Effector CD8-positive, alpha-beta T cell (primary cell): Measurements from ENCODE around the gene ANKRD42.

Experiments
- DNase-seq: peaks from one replicate; lab custom pipeline; 2025; lab: John Stamatoyannopoulos, UW
- total RNA-seq, 4 experiments: gene quantifications; one replicate each; lab custom pipeline; 2026; lab: John Stamatoyannopoulos, UW

The ANKRD42 gene
- total RNA-seq, result 14.0 to 23.7 (median 18.1) reads per million in 4 experiments

DNA sequence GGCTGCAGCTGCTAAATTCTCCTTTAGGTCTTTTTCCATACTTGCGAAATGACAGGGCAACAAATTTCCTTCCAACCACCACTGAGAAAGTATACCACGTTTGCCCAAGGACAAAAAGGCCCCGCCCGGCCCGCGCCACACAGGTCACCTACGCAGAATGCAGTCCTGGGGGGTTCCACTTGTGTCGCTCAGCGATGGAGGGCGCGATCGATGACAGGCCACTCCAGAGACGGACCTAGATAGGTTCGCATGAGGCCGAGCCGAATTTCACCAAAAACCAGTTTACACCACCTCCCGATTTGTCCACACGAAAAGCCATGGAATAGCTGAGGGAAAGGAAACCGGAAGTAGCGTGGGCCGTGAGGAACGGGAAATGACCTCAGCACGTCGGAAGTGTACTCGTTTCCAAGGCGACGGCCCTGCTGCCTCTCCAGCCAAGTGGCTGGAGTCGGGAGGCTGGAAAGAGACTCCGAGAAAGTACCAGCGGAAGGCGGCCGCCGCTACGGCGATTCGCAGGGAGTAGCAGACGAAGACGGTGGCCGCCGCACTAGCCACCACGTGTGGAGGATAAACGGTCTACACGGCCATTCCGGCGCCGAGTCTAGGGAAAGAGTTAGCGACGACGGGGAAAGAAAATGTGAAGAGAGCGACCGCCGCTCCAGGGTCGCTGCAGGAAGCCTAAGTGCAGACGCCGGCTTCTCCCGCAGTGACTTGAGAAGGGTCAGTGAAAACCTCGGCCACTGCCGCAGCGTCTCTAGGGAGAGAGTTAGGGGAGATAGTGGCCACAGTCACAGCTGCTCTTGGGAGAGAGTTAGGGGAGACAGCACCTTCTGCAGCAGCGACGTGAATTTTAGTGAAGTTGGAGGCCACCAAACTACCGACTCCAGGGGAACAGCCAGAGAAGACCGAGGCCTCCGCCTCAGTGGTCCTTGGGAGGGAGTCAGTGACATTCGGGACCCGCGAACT is at the start of gene ANKRD42:
Gene ANKRD42 (plus strand): TSS at position 398 of the 966 bp plus-strand sequence. CDS start 959 bp downstream, outside the sequence.
- DNase-seq, result peak; percentile 71

DNA sequence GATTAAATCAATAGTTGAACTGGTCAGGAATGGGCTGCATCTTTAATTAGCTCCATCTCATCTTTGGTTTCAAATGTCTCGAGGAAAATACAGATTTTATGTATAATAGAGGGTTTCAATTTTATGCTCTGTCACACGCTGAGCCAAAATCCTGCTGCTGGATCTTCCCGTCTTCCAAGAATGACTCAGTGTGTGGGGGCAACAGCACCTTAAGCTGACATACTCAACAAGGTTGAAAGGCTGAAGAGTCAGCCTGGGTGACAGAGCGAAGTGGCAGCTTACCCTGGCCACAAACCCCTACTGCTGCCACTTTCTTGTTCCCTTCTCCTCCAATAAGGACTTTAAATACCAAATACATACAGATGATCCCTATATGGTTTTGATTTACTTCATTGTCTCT is 45.6 kb upstream of the ANKRD42 start:
- no peak for DNase-seq

DNA sequence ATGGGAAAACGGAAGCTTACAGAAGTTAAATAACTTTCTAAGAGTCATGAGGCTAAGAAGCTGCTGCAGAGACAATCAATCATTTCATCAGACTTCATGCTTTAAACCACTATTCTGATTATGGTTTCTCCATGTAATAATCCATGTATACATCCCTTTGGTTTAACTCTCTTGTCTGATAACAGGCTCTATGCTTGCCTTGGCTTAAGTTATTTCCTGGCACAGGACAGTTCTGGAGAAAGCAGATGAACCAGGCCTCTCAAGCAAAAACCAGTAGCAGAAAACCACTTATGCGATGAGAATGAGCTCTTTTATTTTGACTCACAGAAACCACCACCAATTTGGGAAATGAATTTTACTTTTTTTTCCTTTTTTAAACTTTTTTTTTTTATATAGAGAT is 43.1 kb upstream of the ANKRD42 start:
- no peak for DNase-seq

DNA sequence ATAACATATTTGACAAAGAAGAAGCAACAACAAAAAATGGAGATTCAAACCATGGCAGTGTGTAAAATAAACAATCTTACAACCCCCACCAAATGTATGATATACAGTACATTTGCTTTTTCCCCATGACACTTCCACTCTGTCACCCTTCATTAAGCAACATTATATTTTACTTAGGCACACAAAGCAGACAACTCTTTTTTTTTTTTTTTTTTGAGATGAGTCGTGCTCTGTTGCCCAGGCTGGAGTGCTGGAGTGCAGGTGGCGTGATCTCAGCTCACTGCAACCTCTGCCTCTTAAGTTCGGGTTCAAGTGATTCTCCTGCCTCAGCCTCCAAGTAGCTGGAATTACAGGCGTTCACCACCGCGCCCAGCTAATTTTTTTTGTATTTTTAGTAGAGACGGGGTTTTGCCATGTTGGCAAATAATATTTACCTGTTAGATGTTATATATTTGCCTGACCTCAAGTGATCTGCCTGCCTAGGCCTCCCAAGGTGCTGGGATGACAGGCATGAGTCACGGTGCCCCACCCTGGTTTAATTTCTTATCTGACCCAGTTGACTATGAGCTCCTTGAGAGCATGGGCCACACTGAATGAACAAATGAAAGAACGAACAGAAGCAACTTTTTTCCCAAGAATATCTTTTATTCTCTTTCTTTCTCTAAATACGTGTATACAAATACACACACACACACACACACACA is 42.1 kb upstream of the ANKRD42 start:
- no peak for DNase-seq

DNA sequence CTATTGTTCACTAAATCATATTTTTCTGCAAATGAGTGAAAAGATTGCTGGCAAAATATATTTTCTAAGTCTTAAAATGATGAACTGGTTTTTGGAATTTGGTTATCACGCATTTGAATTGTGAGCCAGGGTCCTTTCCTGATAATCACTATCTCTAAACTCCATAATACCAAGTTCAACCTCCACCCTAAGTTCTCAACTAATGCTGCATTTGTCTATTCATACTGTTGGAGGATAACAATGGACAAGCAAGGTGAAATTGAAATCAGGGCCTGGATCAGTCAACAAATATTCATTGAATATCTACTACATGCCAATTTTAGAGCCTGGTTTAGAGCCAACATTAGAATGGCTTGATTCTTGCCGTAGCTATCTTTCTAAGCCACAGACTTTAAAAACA is 41.2 kb upstream of the ANKRD42 start:
- DNase-seq, result no peak

DNA sequence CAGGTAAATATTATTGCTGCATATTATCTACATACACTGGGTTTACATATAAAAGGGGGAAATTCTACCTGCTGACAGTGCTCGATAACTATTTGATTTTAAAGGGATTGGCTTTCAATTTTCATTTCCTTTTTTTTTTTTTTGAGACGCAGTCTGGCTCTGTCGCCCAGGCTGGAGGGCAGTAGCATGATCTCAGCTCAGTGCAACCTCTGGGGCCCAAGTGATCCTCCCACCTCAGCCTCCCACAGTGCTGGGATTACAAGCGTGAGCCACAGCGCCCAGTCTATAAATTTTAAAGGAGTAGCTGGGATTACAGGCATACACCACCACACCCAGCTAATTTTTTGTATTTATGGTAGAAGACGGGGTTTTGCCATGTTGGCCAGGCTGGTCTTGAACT is 39.7 kb upstream of the ANKRD42 start:
- no peak for DNase-seq

DNA sequence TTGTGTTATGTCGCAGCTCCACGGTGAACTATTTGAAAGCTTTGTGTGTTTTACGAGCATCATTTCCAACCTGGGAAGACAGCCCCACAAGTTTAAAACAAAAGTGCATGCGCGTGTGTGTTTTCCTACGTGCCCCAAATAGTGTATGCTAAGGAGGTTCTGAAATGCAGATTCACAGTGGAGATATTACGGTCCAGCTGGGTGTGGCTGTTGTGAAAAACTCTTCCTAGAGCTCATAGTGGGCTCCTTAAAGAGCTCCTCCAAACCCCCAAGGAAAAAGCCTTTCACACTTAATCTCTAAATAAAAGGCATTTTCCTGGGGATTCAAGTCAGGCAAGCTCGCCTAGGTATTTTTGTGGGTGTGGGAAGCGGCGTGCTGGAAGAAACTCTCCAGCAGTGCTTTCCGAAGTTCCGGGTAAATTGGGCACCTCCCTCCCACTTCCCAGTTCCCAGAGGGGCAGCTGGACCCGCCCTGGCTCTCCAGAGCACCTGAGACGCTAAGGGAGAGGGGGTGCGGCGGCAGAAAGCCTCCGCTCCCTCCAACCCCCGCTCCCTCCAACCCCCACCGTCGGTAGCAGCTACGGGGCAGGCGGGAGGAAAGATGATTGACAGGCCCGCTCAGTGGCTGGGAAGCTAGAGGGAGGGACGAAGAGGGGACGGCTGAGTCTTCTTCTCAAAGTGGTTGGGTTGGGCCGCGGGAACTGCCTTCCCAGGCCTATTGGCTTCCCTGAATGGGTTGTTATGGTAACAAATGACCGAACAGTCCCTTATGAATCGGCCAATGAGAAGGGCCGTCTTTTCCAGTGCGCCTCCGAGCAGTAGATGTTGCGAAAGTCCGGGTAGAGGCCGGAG is 37.1 kb upstream of the ANKRD42 start:
- peak; percentile 95 for DNase-seq

DNA sequence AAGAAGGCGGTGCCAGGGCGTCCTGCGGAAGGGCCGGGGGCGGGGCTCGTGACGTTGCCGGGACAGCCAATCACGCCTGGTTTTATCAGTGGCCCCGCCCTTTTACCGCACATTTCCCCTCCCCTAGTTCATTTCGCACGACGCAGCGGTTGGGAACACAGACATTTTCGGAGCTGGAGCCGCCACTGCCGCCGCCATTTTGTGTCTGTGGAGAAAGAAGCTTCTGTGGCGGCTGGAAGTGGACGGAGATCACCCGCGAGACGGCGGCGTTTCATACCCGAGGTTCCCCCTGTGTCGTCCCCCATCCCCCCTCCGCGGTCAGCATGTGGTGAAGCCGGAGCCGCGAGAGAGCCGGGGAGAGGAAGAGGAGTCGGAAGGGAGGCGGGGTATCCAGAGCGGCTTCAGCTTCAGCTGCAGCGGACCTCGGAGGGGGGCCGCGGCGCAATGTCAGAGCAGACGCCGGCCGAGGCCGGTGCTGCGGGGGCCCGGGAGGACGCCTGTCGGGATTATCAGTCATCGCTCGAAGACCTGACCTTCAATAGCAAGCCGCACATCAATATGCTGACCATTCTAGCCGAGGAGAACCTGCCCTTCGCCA is 36.4 kb upstream of the ANKRD42 start, which contains the start of gene PCF11:
Gene PCF11 (plus strand): TSS at position 136 of the 598 bp plus-strand sequence. CDS start 309 bp downstream, at position 445.
- DNase-seq, result no peak

DNA sequence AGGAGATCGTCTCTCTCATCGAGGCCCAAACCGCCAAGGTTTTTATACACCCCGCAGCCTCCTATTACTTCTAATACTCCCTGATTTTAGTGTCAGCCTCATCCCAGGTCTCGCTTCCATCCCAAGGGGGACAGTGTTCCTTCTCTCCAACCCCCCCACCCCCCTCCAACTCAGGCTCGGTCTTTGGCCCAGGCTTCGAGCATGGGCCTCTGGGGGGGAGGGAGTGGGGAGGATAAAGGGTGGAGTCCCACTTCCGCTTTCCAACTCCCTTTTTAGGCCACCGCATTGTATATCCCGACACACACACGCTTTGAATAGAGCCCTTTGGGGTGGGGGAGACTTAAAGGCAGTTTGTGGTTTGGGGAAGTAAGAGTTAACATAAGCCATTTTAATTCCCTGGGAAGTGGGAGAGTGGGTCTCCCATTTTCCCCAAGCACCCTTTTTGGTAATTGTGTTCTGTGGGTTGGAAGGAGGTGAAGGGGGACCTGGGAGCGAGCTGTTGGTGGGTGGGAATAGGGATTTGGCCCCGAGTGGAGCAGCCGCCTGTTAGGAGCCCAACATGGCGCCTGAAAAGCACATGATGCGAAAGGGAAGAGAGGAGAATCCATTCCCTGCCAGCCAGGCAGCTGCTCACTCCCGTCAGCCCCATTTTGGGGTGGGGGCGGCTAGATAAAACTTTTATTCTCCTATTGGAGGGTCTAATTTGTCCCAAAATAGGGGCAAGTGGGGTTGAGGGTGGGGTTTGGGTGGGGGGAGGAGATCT is 35.7 kb upstream of the ANKRD42 start:
- DNase-seq, result peak; percentile 33

DNA sequence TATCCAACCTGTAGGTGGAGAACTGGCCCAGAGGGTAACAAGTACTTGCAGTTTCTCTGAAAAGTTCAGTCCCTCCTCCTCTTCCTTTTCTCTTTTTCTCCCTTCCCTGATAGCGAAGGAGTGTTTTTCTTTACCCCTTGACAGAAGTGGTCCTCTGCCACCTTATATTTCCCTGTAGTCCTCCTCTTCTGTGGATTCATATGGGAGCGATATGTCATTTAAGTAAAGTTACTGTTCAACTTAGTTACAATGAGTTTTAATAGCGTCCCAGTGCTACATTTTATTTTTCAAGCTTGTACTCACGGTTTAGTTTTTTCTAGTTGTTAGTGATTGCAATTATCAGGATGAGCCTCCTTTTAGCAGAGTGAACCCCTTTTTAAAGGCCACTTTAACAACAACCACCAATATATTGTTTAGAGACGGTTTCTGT is 35.1 kb upstream of the ANKRD42 start:
- no peak for DNase-seq

DNA sequence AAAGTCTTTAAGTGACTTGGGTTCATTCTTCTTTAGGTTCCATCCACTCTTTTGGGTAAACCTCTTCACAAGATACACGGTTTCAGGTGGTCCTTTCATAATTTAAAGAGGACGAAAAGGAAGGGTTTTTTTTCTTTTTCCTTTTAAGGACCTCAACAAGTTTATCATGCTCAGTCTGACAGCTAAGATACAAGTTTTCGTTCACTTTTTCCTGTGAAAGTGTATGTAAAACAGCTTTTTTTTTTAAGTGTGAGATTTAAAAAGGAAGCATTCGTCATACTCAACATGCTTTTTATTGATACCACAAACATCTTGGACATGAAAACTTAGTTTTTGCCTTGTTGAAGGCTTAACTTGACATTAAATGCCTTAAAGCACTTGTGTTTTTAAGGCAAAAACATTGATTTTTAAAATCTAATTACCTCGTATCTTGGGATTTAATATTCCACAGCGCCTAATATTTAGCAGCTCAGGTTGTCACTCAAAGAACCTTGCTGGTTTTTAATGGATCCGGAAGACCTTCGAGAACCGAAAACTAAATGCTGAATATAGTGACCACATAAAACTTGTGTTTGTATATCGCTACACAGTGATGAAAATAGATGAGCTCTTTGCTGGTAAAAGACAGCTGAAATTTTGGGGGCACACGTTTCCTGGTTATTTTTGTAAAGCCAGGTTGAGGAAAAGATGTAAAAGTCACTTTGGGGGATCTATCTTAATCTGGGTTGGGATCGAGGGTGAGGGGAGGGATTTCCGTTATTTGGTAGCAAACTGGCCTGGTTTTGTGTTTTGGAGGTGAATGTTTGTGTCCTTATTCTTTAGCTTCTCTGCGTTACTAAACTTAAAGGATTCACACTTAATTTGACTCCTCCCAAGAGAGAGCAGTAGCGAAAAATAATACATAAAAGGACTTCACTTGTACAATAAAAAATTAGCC is 34.3 kb upstream of the ANKRD42 start:
- DNase-seq, result no peak

DNA sequence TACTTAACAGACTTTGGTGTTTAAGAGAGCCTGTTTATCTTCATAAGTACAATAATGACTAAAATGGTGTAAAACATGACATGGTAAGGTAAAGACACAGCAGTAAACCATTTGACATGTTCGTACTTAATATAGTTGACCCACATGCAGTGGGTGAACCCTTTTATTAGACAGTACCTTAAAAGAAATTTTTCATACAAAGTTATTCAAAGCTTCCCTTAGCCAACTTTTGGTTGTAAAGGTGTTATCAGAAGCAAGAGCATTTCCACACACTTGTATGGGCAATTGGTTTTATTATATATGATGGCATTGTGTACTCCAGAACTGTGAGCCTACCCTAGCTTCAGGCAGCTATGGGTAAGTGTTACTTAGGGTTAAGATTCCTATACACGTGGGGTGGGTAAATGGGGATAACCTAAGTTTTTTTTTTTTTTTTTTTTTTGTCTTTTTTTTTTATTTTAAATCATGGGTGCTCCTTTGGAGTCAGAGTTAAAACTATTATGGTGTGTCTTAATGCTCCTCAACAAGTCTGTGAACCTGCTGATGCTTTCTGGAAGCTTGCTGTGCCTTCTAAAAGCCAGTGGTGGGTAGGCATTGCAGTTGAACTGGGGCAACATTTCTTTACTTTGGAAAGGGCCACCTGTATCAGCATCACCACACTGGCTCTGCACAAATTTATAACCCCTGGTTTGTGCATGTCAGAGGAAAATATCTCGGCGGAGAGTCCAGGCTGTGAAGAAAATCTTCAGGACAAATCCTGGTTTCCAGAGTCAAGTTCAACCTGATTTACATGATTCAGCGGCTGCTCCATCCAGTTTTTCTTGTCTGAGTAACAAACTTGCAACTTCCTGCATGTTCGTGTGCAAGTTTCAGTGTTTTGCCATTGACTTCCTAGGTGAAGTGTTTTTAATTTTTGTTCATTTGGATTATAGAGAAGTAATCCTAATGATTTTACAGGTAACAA is 33.3 kb upstream of the ANKRD42 start:
- DNase-seq, result no peak

DNA sequence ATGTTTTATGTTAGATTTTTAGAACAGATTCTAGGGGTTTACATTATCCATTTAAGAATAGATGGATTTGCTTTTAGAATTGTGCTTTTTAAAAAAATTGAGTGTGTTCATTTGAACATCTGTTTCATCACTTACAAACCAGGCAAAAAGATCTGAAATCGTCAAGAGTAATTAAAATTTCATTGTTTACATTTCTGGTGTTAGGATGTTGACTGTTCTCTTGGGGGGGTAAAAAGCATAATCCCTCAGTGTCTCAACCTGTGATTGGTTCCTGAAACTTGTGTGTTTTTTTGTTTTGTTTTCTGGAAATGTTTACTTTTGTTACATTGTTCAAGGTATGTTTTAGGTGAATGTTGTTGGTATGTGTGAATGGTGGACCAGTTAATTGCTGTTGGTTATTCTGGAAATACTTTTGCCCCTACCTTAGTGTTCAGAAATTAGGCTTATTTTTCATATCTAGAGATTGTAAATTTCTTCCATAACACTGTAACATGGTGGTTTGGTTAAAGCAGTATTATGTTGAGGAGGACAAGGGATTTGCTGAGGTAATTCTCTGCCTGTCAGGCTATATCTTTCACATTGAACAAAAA is 31.8 kb upstream of the ANKRD42 start:
- DNase-seq, result no peak

DNA sequence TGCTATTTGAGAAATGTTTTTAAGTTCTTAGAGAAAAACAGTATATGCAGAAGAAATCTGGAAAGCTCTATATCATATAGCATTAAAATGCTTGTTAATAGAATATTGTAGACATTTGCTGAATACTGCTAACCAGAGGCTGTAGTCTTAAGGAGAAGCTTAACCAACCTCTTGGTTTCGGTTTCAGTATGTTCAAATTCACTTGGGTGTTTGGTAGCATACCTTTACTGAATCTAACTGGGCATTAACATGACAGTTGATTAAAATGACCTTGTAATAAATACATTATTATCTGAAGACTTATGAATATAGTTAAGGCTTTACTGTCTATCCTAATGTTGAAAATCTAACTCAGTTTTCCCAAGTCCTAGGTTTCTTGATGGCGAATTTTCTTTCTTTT is 31.1 kb upstream of the ANKRD42 start:
- DNase-seq, result no peak

DNA sequence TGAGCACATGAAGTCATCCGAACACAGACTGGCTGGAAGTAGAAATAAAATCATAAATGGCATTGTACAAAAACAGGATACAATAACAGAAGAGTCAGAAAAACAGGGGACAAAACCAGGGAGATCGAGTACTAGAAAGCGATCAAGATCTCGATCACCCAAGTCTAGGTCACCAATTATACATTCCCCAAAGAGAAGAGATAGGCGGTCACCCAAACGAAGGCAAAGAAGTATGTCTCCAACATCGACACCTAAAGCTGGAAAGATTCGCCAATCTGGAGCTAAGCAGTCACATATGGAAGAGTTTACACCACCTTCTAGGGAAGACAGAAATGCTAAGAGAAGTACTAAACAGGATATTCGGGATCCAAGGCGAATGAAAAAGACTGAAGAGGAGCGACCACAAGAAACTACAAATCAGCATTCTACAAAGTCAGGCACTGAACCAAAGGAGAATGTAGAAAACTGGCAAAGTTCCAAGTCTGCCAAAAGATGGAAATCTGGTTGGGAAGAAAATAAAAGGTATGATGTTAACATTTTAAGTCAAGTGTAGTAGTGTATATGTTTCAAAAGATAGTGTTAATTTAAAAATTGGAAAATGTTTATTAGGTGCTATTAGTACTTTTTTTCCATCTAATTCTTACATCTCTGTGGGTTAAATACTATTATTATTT is 27.2 kb upstream of the ANKRD42 start:
- DNase-seq, result no peak

DNA sequence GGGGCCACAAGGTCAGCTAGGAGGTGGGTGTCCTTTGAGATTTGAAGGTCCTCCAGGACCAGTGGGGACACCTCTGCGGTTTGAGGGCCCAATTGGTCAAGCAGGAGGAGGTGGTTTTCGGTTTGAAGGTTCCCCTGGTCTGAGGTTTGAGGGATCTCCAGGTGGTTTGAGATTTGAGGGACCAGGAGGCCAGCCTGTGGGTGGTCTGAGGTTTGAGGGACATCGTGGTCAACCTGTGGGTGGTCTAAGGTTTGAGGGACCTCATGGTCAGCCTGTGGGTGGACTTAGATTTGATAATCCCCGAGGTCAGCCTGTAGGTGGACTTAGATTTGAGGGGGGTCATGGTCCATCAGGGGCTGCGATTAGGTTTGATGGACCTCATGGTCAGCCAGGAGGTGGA is 24.8 kb upstream of the ANKRD42 start:
- DNase-seq, result no peak

DNA sequence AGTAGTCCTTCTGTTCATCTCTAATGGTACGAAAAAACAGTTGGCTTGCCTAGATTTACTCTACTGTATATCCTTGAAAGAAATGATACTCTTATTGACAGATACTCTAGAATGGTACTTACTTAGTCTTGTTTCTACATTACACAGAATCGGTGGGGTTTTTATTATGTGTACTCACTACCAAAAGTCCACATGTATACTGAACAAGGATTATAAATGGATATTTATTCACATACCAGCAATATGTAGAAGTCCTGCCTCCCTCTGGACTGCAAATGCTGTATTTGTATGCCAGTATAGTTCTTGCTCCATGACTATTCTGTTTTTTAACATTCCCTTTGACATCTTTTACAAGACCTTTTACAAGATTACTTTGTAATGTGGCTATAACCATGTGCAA is 22.6 kb upstream of the ANKRD42 start:
- DNase-seq, result no peak
